ENCODE measurements around the gene PMPCA.

GRCh38 chr9:136377341-136378169, 32.9 kb upstream of the PMPCA start:
- no peak for TF ChIP-seq POLR2A (IDR thresholded peaks at IDR 0.05)
- no peak for TF ChIP-seq CTCF (IDR thresholded peaks at IDR 0.05 in 4 of 5, conservative IDR thresholded peaks at IDR 0.05 in 1 of 5)

Measured in gastrocnemius medialis (tissue), 4 donors.